ENCODE data around the gene LRRC3B.
A peak's percentile ranks its signal among the peaks of the same experiment; 100 is the strongest.

Gene LRRC3B

GRCh38 chr3:26631390-26631738 lies 8.8 kb downstream of the LRRC3B start:
- no peak for DNase-seq

GRCh38 chr3:26634601-26635000 lies 12.0 kb downstream of the LRRC3B start:
- no peak for DNase-seq

- DNase-seq, result no peak
These were observed 13.6 kb downstream of the LRRC3B start for GRCh38 chr3:26636096-26636727.

GRCh38 chr3:26637698-26638097 lies 15.1 kb downstream of the LRRC3B start:
- no peak for DNase-seq

- DNase-seq, result no peak
These were observed 15.5 kb downstream of the LRRC3B start for GRCh38 chr3:26638113-26638512.

GRCh38 chr3:26639339-26639738 lies 16.8 kb downstream of the LRRC3B start:
- no peak for DNase-seq

- DNase-seq, result no peak
These were observed 24.5 kb downstream of the LRRC3B start for GRCh38 chr3:26647078-26647477.

- DNase-seq, result no peak
These were observed 25.9 kb downstream of the LRRC3B start for GRCh38 chr3:26648461-26648860.

GRCh38 chr3:26652164-26652563 lies 29.6 kb downstream of the LRRC3B start:
- no peak for DNase-seq

GRCh38 chr3:26653811-26654425 lies 31.3 kb downstream of the LRRC3B start:
- no peak for DNase-seq

GRCh38 chr3:26655231-26655630 lies 32.7 kb downstream of the LRRC3B start:
- DNase-seq, result no peak

GRCh38 chr3:26657348-26657976 lies 34.9 kb downstream of the LRRC3B start:
- no peak for DNase-seq

- DNase-seq, result no peak
These were observed 45.6 kb downstream of the LRRC3B start for GRCh38 chr3:26668171-26668570.

GRCh38 chr3:26668696-26669095 lies 46.1 kb downstream of the LRRC3B start:
- no peak for DNase-seq

GRCh38 chr3:26675336-26675735 lies 52.8 kb downstream of the LRRC3B start:
- DNase-seq, result no peak

GRCh38 chr3:26681632-26682031 lies 59.1 kb downstream of the LRRC3B start:
- no peak for DNase-seq

- no peak for DNase-seq
These were observed 59.8 kb downstream of the LRRC3B start for GRCh38 chr3:26682406-26682805.

GRCh38 chr3:26683902-26684301 lies 61.3 kb downstream of the LRRC3B start:
- no peak for DNase-seq

GRCh38 chr3:26687466-26687865 lies 64.9 kb downstream of the LRRC3B start:
- no peak for DNase-seq

- DNase-seq, result no peak
These were observed 77.0 kb downstream of the LRRC3B start for GRCh38 chr3:26699553-26699952.

GRCh38 chr3:26703519-26703918 lies 80.9 kb downstream of the LRRC3B start:
- no peak for DNase-seq

- no peak for DNase-seq
These were observed 82.2 kb downstream of the LRRC3B start for GRCh38 chr3:26704736-26705135.

- DNase-seq, result no peak
These were observed 85.9 kb downstream of the LRRC3B start for GRCh38 chr3:26708501-26708900.

GRCh38 chr3:26712211-26713026 lies 89.8 kb downstream of the LRRC3B start:
- DNase-seq, result peak in 1 of 5 experiments; percentile 19
